Right lobe of liver (tissue), 6 donors: Measurements from ENCODE around the gene EPHA6. TPM values are rescaled to one million over a fixed set of nuclear protein-coding genes. Genes with fewer than 3 reads are reported as not detected.
"Not testable (repeated sequence)": the region's sequence is repeated elsewhere in the genome, so short reads cannot be mapped to it uniquely, and the experiment has no call there.

Experiments used
- ATAC-seq, 4 donors: fragments of 200-7000 bp; cut with Tn5 transposase; one replicate each; pipeline ENCODE4 v1.9.1; 2020; ENCODE audit warnings: mild to moderate bottlenecking in 4 of 4, moderate library complexity in 4 of 4
- DNase-seq, 3 donors: peaks; one replicate each; pipeline ENCODE4 v3.0.0-alpha.2; 2020
- H3K27ac ChIP-seq, 3 donors: fragments of 200-600 bp; one replicate each; pipeline ENCODE4 v1.8.0; 2022
- H3K27me3 ChIP-seq, 2 donors: fragments of 200-600 bp; one replicate each; pipeline ENCODE4 v1.8.0; 2022
- H3K36me3 ChIP-seq, 4 donors: fragments of 200-600 bp; sonication (generic) in 1 of 4; one replicate each; pipeline versions ENCODE4 v1.5.1 to v1.8.0; 2017 to 2022; ENCODE audit warnings: control low read depth in 1 of 4
- H3K4me1 ChIP-seq, 4 donors: fragments of 200-600 bp; sonication (generic) in 1 of 4; one replicate each; pipeline versions ENCODE4 v1.5.1 to v1.8.0; 2017 to 2022; ENCODE audit warnings: control low read depth in 1 of 4
- H3K4me3 ChIP-seq, 3 donors: fragments of 200-600 bp; one replicate each; pipeline ENCODE4 v1.8.0; 2022
- H3K9me3 ChIP-seq, 4 donors: fragments of 200-600 bp; sonication (generic) in 1 of 4; one replicate each; pipeline versions ENCODE4 v1.5.1 to v1.8.0; 2017 to 2022; ENCODE audit warnings: control low read depth in 1 of 4
- POLR2A ChIP-seq: fragments of 450-650 bp; IDR thresholded peaks from one replicate; pipeline ENCODE4 v1.6.1; 2017; ENCODE audit warnings: antibody characterized with exemption, mild to moderate bottlenecking
- WGBS: methylation state at CpG from one replicate; pipeline ENCODE4 v1.1.6; 2018; ENCODE audit warnings: low coverage, low lambda C conversion rate; ENCODE audit not compliant: insufficient coverage; ENCODE audit errors: missing lambda C conversion rate; 5-methylcytosine and 5-hydroxymethylcytosine counted together
- intact Hi-C, 2 donors: fragments of 100-400 bp; cut with DNase I; formaldehyde crosslinking; loops; one replicate each; pipeline versions ENCODE4 v1.11.2 to v1.14.1; 2022
- total RNA-seq, 6 experiments: library from RNA; depleted of rRNA in 2 of 6; stranded (reverse); fragments of >200 nt in 2 of 6; fragmentation: NEBNext Ultra II Directional in 3 of 6; extraction: Animal tissue kit (Norgen Biotek cat#: 25700) in 3 of 6; gene quantifications; one replicate each; pipeline versions ENCODE4 v1.1.0 to v1.2.4, GENCODE V29; 2016 to 2023
- TF ChIP-seq, protein P1 (sequence below), 4 donors: fragments of 200-600 bp in 3 of 4; fragments of 450-650 bp in 1 of 4; IDR thresholded peaks; one replicate each; pipeline versions ENCODE4 v1.5.1 to v1.8.0; 2016 to 2022; ENCODE audit warnings: antibody characterized with exemption in 4 of 4, mild to moderate bottlenecking in 2 of 4
- donor health status: DM: no; HTN: yes; CAD: no.
- donor health status: DM: no; HTN: no; CAD: no.
- donor health status: DM: no; HTN: no; CAD: no.
- donor health status: DM: no; HTN: yes; CAD: no.
- donor health status: DM: no; HTN: yes; CAD: no.

Gene EPHA6
- total RNA-seq, 6 experiments from 2014 or later: not detected

DNA sequence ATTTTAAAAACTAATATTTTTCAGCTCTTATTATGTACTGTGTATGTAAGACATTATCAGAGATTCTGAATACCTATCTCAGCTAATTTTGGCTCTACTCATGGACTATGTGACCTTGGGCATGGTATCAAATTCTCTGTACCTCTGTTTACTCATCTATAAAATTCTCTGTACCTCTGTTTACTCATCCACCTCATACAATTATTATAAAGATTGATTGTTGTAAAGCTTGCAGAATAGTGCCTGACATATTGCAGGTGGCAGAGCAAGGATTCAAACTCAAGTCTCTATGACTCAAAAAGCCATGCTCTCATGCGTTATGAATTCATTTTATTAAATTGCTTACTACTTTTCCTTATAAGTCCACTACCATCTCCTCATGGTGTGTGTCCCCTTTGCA lies 798.2 kb downstream of the EPHA6 start:
- TF ChIP-seq POLR2A: no peak
- TF ChIP-seq, protein P1, sequence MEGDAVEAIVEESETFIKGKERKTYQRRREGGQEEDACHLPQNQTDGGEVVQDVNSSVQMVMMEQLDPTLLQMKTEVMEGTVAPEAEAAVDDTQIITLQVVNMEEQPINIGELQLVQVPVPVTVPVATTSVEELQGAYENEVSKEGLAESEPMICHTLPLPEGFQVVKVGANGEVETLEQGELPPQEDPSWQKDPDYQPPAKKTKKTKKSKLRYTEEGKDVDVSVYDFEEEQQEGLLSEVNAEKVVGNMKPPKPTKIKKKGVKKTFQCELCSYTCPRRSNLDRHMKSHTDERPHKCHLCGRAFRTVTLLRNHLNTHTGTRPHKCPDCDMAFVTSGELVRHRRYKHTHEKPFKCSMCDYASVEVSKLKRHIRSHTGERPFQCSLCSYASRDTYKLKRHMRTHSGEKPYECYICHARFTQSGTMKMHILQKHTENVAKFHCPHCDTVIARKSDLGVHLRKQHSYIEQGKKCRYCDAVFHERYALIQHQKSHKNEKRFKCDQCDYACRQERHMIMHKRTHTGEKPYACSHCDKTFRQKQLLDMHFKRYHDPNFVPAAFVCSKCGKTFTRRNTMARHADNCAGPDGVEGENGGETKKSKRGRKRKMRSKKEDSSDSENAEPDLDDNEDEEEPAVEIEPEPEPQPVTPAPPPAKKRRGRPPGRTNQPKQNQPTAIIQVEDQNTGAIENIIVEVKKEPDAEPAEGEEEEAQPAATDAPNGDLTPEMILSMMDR (IDR thresholded peaks at IDR 0.05): no peak
- H3K27ac ChIP-seq: no peak overlapping the region
- no peaks in the 10 kb centered on the region for H3K36me3 ChIP-seq
- 48% methylated on average over 1 of the region's 1 CpG for WGBS
- no peaks in the 10 kb centered on the region for H3K9me3 ChIP-seq
- intact Hi-C loops: no loop called here
- no peaks in the 10 kb centered on the region for H3K27me3 ChIP-seq
- no peaks in the 10 kb centered on the region for H3K4me1 ChIP-seq
- no peak overlapping the region for H3K4me3 ChIP-seq
- no peak for DNase-seq
- no peak for ATAC-seq

DNA sequence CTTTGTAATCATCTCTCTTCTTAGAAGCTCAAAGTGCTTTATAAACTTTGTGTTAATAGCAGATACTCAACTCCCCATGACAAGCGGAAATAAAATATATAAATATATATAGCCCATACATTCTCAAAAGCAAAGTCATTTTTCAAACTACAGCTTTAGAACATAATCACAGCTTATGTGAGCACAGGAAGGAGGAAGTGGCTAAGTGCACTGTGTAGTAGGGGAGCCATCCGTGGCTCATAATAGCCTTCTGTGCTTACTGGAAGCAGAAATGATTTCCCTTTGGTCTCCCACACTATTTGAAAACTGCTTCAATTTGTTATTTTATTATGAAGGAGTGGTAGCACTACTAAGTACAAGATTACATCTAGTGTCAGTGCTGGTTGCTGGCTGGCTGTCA lies 798.7 kb downstream of the EPHA6 start:
- DNase-seq: no peak
- H3K4me1 ChIP-seq: no peaks in the 10 kb centered on the region
- ATAC-seq: no peak
- intact Hi-C loops: no loop called here
- no peak overlapping the region for H3K27ac ChIP-seq
- 37% methylated on average over 2 of the region's 2 CpGs for WGBS
- no peaks in the 10 kb centered on the region for H3K36me3 ChIP-seq
- TF ChIP-seq, protein P1 (IDR thresholded peaks at IDR 0.05): no peak
- no peak for TF ChIP-seq POLR2A
- no peaks in the 10 kb centered on the region for H3K9me3 ChIP-seq
- H3K27me3 ChIP-seq: no peaks in the 10 kb centered on the region
- no peak overlapping the region for H3K4me3 ChIP-seq

DNA sequence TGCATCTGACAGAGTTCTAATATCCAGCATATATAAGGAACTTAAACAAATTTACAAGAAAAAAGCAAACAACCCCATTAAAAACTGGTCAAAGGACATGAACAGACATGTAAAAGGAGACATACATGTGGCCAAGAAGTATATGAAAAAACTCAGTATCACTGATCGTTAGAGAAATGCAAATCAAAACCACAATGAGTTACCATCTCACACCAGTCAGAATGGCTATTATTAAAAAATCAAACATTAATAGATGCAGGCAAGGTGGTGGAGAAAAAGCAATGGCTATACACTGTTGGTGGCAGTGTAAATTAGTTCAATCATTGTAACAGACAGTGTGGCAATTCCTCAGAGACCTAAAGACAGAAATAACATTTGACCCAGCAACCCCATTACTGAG lies 806.1 kb downstream of the EPHA6 start:
- DNase-seq, H3K36me3 ChIP-seq, H3K4me1 ChIP-seq, H3K27me3 ChIP-seq, H3K9me3 ChIP-seq, H3K4me3 ChIP-seq, intact Hi-C loops, H3K27ac ChIP-seq, ATAC-seq: not testable (repeated sequence)
- 29% methylated on average over 1 of the region's 1 CpG for WGBS

DNA sequence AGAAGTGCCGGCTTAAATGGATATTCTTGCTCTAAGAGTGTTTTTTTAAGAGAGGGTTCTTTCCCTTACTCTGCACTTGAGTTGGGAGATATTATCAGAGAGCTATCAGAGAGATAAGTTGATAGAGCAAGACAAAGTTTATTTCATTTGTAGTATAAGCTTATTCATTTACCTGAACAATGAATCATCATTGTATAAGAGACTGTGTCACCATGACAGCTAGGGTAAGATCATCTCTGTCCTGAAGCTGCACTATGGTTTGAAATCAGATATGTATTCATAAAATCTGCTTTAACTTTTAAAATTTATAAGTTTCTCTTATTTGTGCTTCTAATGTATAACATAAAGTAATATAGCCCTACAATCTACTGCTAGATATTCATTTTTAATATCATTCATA lies 822.1 kb downstream of the EPHA6 start:
- intact Hi-C loops: no loop called here
- 31% methylated on average over 1 of the region's 1 CpG for WGBS
- no peaks in the 10 kb centered on the region for H3K4me1 ChIP-seq
- H3K36me3 ChIP-seq: no peaks in the 10 kb centered on the region
- no peak overlapping the region for H3K27ac ChIP-seq
- H3K27me3 ChIP-seq: no peaks in the 10 kb centered on the region
- TF ChIP-seq, protein P1 (IDR thresholded peaks at IDR 0.05): no peak
- no peak for TF ChIP-seq POLR2A
- ATAC-seq (no peak), DNase-seq (no peak)
- no peak overlapping the region for H3K4me3 ChIP-seq
- H3K9me3 ChIP-seq: no peaks in the 10 kb centered on the region

DNA sequence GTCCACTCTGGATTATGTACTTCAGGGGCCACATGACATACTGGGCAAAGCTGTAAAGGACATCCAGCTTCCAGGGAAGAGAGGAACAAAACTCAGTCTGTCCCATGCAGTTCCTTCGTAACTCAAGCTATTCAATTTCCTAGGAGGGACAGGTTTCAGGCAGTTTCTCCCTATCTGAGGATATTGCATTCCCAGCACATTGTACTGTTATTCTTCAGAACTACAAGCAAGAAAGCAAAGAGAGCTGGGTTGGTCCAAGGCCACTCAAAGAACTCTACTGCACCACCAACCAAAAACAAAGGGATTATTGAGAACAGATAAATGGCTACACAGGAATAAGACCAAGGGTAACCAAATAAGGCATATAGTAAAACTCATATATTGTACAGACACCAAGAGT lies 832.5 kb downstream of the EPHA6 start:
- Histone ChIP-seq H3K9me3 (no peaks in the 10 kb centered on the region), H3K36me3 (no peaks in the 10 kb centered on the region), H3K27ac (no peak overlapping the region), H3K4me1 (no peaks in the 10 kb centered on the region), H3K4me3 (no peak overlapping the region), H3K27me3 (no peaks in the 10 kb centered on the region)
- TF ChIP-seq, protein P1 (IDR thresholded peaks at IDR 0.05): no peak
- no peak for TF ChIP-seq POLR2A
- intact Hi-C loops: no loop called here
- ATAC-seq (no peak), DNase-seq (no peak)
- WGBS: 67% methylated on average over 1 of the region's 1 CpG
